GM19397 (cell line): ENCODE results near the gene FAM149B1.
A peak's percentile ranks its signal among the peaks of the same experiment; 100 is the strongest.
"Not testable (repeated sequence)": the region's sequence is repeated elsewhere in the genome, so short reads cannot be mapped to it uniquely, and the experiment has no call there.

Experiments
- ATAC-seq: cut with Tn5 transposase; IDR thresholded peaks from one replicate; pipeline ENCODE4 v1.9.1; 2021; ENCODE audit warnings: mild to moderate bottlenecking, moderate library complexity; ENCODE audit not compliant: unreplicated experiment

The FAM149B1 gene

GRCh38 chr10:73167783-73168464, at the start of gene FAM149B1, which contains the start of gene ECD:
Gene FAM149B1, plus strand, starts transcription at chr10:73168119. Its CDS starts 221 bp downstream, at chr10:73168340.
Gene ECD, minus strand, starts transcription at chr10:73168008. Its CDS starts 4,071 bp downstream, at chr10:73163937.
- peak; percentile 90 for ATAC-seq

GRCh38 chr10:73119457-73119856, 48.5 kb upstream of the FAM149B1 start:
- no peak for ATAC-seq

- no peak for ATAC-seq
Measured at GRCh38 chr10:73119952-73120351, 48.0 kb upstream of the FAM149B1 start.

- ATAC-seq: no peak
Measured at GRCh38 chr10:73126343-73126742, 41.6 kb upstream of the FAM149B1 start.

GRCh38 chr10:73131301-73131700, 36.6 kb upstream of the FAM149B1 start:
- no peak for ATAC-seq

GRCh38 chr10:73131913-73132686, 35.8 kb upstream of the FAM149B1 start:
- ATAC-seq: no peak

GRCh38 chr10:73134727-73135126, 33.2 kb upstream of the FAM149B1 start:
- no peak for ATAC-seq

GRCh38 chr10:73136627-73137026, 31.3 kb upstream of the FAM149B1 start:
- no peak for ATAC-seq

GRCh38 chr10:73139251-73139650, 28.7 kb upstream of the FAM149B1 start:
- ATAC-seq: no peak

- no peak for ATAC-seq
Measured at GRCh38 chr10:73141603-73142002, 26.3 kb upstream of the FAM149B1 start.

GRCh38 chr10:73150633-73151413, 17.1 kb upstream of the FAM149B1 start:
- ATAC-seq: not testable (repeated sequence)

GRCh38 chr10:73152009-73152408, 15.9 kb upstream of the FAM149B1 start:
- ATAC-seq: no peak

GRCh38 chr10:73156054-73156453, 11.9 kb upstream of the FAM149B1 start:
- no peak for ATAC-seq

- ATAC-seq: no peak
Measured at GRCh38 chr10:73159038-73159648, 8.8 kb upstream of the FAM149B1 start.

GRCh38 chr10:73161079-73161478, 6.8 kb upstream of the FAM149B1 start:
- ATAC-seq: no peak

GRCh38 chr10:73161662-73162061, 6.3 kb upstream of the FAM149B1 start:
- ATAC-seq: no peak

- no peak for ATAC-seq
Measured at GRCh38 chr10:73163096-73163495, 4.8 kb upstream of the FAM149B1 start.

- ATAC-seq: no peak
Measured at GRCh38 chr10:73166972-73167371, 947 bp upstream of the FAM149B1 start.

GRCh38 chr10:73167458-73167782, 499 bp upstream of the FAM149B1 start:
- no peak for ATAC-seq

GRCh38 chr10:73168465-73168803, 515 bp downstream of the FAM149B1 start:
- ATAC-seq: no peak

GRCh38 chr10:73169320-73169719, 1.4 kb downstream of the FAM149B1 start:
- ATAC-seq: no peak
